Measurements from ENCODE around the gene TMPRSS6.

Gene TMPRSS6

GRCh38 chr22:37113757-37114156 is 4.2 kb upstream of the TMPRSS6 start:
- no peaks in the 10 kb centered on the region for H3K27me3 ChIP-seq (ENCODE audit: low read length)
- H3K79me2 ChIP-seq (ENCODE audit: insufficient read depth, low read length) = no peaks in the 10 kb centered on the region
- H3F3A ChIP-seq (ENCODE audit: insufficient read depth) = no peaks in the 10 kb centered on the region
- H3K4me3 ChIP-seq (ENCODE audit: insufficient read depth, low read length, poor library complexity, severe bottlenecking) = no peak overlapping the region
- H3K36me3 ChIP-seq (ENCODE audit: low read length) = no peaks in the 10 kb centered on the region
- H3K9me2 ChIP-seq (replicated peaks; ENCODE audit: insufficient read depth, low read length) = no peaks in the 10 kb centered on the region
- TF ChIP-seq EZH2phosphoT487 (conservative IDR thresholded peaks at IDR 0.05; ENCODE audit: low read length) = no peak
- TF ChIP-seq CTCF (IDR thresholded peaks at IDR 0.05; ENCODE audit: insufficient read depth, low read length, poor library complexity, severe bottlenecking) = no peak
- H3K9ac ChIP-seq (ENCODE audit: low read length) = no peak overlapping the region
- H2AFZ ChIP-seq (ENCODE audit: low read depth, low read length, severe bottlenecking) = no peak overlapping the region
- no peak overlapping the region for H3K4me2 ChIP-seq (ENCODE audit: low read depth, low read length, poor library complexity, severe bottlenecking)
- no peaks in the 10 kb centered on the region for H3K9me3 ChIP-seq (ENCODE audit: insufficient read depth, low read length)
- H3K27ac ChIP-seq (ENCODE audit: low read depth, low read length) = no peak overlapping the region
- H4K20me1 ChIP-seq (ENCODE audit: low read depth, low read length) = no peaks in the 10 kb centered on the region

- no peaks in the 10 kb centered on the region for H3K36me3 ChIP-seq (ENCODE audit: low read length)
- H3F3A ChIP-seq (ENCODE audit: insufficient read depth) = no peaks in the 10 kb centered on the region
- H3K9ac ChIP-seq (ENCODE audit: low read length) = no peak overlapping the region
- no peaks in the 10 kb centered on the region for H3K9me2 ChIP-seq (replicated peaks; ENCODE audit: insufficient read depth, low read length)
- no peak overlapping the region for H3K4me2 ChIP-seq (ENCODE audit: low read depth, low read length, poor library complexity, severe bottlenecking)
- H3K4me3 ChIP-seq (ENCODE audit: insufficient read depth, low read length, poor library complexity, severe bottlenecking) = no peak overlapping the region
- H3K27ac ChIP-seq (ENCODE audit: low read depth, low read length) = no peak overlapping the region
- H4K20me1 ChIP-seq (ENCODE audit: low read depth, low read length) = no peaks in the 10 kb centered on the region
- no peaks in the 10 kb centered on the region for H3K79me2 ChIP-seq (ENCODE audit: insufficient read depth, low read length)
- TF ChIP-seq EZH2phosphoT487 (conservative IDR thresholded peaks at IDR 0.05; ENCODE audit: low read length) (no peak), CTCF (IDR thresholded peaks at IDR 0.05; ENCODE audit: insufficient read depth, low read length, poor library complexity, severe bottlenecking) (no peak)
- no peaks in the 10 kb centered on the region for H3K9me3 ChIP-seq (ENCODE audit: insufficient read depth, low read length)
- no peak overlapping the region for H2AFZ ChIP-seq (ENCODE audit: low read depth, low read length, severe bottlenecking)
- H3K27me3 ChIP-seq (ENCODE audit: low read length) = no peaks in the 10 kb centered on the region
Measured at GRCh38 chr22:37112084-37112728, 2.7 kb upstream of the TMPRSS6 start.

GRCh38 chr22:37111156-37111717 is 1.7 kb upstream of the TMPRSS6 start:
- H3K9me3 ChIP-seq (ENCODE audit: insufficient read depth, low read length) = no peaks in the 10 kb centered on the region
- H3K9me2 ChIP-seq (replicated peaks; ENCODE audit: insufficient read depth, low read length) = no peaks in the 10 kb centered on the region
- H3K9ac ChIP-seq (ENCODE audit: low read length) = no peak overlapping the region
- H4K20me1 ChIP-seq (ENCODE audit: low read depth, low read length) = no peaks in the 10 kb centered on the region
- no peaks in the 10 kb centered on the region for H3K27me3 ChIP-seq (ENCODE audit: low read length)
- no peak overlapping the region for H3K4me3 ChIP-seq (ENCODE audit: insufficient read depth, low read length, poor library complexity, severe bottlenecking)
- H3K4me2 ChIP-seq (ENCODE audit: low read depth, low read length, poor library complexity, severe bottlenecking) = no peak overlapping the region
- H3K79me2 ChIP-seq (ENCODE audit: insufficient read depth, low read length) = no peaks in the 10 kb centered on the region
- no peak overlapping the region for H2AFZ ChIP-seq (ENCODE audit: low read depth, low read length, severe bottlenecking)
- no peaks in the 10 kb centered on the region for H3K36me3 ChIP-seq (ENCODE audit: low read length)
- H3K27ac ChIP-seq (ENCODE audit: low read depth, low read length) = no peak overlapping the region
- H3F3A ChIP-seq (ENCODE audit: insufficient read depth) = no peaks in the 10 kb centered on the region
- TF ChIP-seq CTCF (IDR thresholded peaks at IDR 0.05; ENCODE audit: insufficient read depth, low read length, poor library complexity, severe bottlenecking) (no peak), EZH2phosphoT487 (conservative IDR thresholded peaks at IDR 0.05; ENCODE audit: low read length) (no peak)

Data from SU-DHL-6 (cell line).